ENCODE measurements around the gene ARHGEF28.

DNA sequence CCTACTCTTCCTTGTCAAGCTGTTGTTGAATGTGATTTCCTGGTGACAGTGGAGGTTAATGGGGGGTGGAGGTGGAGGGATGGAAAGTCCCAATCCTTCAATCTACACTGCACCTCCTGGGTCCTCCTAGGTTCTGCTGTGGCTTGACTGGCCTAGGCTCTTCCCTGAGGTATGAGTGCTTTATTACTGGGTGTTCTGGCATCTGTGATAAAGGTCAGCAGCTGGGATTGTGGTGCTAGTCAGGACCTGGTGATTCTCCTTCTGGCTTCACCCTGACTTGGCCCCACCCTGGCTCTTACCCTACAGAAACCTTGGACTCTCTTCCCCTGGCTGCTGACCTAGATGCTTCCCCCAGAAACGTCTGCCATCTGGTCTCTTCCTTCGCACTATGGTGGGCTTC, 194.3 kb downstream of the ARHGEF28 start:
- TF ChIP-seq, protein P1, sequence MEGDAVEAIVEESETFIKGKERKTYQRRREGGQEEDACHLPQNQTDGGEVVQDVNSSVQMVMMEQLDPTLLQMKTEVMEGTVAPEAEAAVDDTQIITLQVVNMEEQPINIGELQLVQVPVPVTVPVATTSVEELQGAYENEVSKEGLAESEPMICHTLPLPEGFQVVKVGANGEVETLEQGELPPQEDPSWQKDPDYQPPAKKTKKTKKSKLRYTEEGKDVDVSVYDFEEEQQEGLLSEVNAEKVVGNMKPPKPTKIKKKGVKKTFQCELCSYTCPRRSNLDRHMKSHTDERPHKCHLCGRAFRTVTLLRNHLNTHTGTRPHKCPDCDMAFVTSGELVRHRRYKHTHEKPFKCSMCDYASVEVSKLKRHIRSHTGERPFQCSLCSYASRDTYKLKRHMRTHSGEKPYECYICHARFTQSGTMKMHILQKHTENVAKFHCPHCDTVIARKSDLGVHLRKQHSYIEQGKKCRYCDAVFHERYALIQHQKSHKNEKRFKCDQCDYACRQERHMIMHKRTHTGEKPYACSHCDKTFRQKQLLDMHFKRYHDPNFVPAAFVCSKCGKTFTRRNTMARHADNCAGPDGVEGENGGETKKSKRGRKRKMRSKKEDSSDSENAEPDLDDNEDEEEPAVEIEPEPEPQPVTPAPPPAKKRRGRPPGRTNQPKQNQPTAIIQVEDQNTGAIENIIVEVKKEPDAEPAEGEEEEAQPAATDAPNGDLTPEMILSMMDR (IDR thresholded peaks at IDR 0.05; ENCODE audit: poor library complexity): no peak
- TF ChIP-seq EZH2phosphoT487 (IDR thresholded peaks at IDR 0.05; ENCODE audit: low read depth, severe bottlenecking, unreplicated experiment): no peak
